DMS79 (cell line): ENCODE results near the gene ROBO1.
"Not testable (repeated sequence)": the region's sequence is repeated elsewhere in the genome, so short reads cannot be mapped to it uniquely, and the experiment has no call there.

ENCODE experiments used
- DNase-seq: peaks from one replicate; lab custom pipeline; 2025; lab: John Stamatoyannopoulos, UW

The ROBO1 gene

DNA sequence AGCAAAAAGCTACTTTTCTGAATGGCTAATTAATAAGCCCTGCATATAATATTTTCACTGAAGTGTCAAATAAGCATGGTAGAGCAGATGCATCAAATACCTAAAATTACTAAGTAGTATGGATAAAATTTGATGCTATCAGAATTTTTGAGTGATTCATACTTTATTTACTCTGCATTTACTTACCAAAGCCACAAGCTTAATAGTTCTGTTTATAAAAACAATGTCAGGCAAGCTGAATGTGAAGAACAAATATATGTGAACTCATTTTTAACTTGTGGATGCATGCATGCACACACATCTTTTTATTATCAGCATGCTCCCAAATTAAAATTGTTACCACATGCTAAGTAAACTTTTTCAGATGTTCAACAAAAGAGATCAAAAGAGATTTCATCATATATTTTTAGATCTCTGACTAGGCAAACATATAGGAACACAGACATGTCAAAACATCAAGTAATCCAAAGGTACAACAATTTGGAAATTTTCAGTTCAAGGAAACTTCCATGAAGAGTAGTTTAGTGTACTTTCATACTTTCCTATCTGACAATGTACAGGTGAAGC lies 969.4 kb downstream of the ROBO1 start:
- no peak for DNase-seq

DNA sequence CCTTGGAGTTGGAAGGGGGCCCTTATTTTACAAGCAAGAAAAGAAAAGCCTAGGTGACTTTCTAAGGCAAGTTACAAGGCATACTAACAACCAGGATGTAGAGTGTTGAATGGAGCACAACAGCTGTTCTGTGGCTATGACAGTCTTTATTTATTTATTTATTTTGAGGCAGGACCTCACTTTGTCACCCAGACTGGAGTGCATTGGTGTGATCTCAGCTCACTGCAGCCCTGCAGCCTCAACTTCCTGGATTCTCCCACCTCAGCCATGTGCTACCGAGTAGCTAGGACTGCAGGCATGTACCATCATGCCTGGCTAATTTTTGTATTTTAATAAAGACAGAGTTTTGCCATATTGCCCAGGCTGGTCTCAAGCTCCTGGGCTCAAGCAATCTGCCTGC lies 973.4 kb downstream of the ROBO1 start:
- no peak for DNase-seq

DNA sequence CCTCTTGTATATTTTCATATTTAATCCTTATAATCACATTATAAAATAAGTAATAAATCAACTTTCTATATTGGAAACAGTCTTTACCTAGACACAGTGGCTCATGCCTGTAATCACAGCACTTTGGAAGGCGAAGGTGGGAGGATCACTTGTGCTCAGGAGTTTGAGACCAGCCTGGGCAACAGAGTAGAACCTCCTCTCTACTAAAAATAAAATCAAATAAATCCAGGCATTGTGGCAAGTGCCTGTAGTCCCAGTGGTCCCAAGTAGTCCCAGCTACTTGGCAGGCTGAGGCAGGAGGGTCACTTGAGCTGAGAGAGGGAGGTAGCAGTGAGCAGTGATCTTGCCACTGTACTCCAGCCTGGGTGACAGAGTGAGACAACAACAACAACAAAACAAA lies 975.1 kb downstream of the ROBO1 start:
- no peak for DNase-seq

GRCh38 chr3:78792212-78792611 lies 975.6 kb downstream of the ROBO1 start:
- no peak for DNase-seq

DNA sequence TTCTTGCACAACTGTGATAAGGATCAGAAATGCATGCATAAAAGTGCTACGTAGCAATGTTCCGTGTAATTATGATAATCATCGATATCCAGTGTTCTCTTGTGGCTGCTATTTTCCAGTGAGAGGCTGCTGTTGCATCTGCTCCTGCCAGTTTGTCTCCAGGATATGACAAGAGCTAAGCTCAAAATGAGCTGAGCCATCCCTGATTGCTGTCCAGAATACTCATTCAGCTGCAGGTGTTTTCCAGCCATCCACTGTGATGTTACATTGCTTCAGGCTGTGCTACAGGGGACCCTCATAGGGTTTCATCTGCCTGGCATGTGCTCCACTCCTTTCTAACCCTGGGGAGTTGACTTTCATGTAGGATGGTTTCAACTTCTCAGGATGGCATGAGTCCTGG lies 976.0 kb downstream of the ROBO1 start:
- DNase-seq, result no peak

DNA sequence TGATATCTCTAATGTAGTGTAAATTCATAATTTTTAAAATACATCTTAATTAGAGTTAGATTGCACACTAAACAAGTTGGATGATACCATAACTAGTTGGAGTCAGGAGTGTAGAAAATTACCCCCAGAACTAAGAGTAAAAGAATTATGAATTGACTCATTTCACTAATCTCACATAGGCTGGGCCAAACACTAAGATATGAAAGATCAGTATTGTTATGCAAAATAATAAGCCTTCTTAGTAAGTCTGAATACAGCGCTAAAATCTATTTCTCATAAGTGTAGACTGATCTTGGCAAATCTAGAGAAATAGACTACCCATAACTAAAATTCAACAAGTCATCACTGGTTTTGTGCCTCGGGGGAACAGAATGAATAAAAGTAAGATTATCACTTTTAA lies 979.0 kb downstream of the ROBO1 start:
- DNase-seq, result no peak

DNA sequence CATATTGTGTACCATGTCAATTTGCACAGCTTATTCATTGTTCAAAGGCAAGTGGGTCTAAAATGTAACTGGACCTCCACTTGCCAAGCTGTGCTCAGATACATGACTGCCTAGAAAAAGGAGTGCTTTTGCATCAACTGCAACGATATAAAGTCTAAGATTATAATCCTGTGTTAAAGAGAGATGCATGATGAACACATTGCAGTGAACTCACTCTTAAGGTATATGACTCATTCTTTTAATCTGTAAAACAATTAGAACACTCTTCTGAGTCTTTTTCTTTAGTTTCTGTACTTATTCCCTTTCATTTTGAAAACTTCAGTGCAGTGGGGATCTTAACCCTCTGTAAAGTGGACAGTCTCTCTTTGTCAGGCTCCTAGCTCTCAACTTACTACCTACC lies 982.8 kb downstream of the ROBO1 start:
- no peak for DNase-seq

DNA sequence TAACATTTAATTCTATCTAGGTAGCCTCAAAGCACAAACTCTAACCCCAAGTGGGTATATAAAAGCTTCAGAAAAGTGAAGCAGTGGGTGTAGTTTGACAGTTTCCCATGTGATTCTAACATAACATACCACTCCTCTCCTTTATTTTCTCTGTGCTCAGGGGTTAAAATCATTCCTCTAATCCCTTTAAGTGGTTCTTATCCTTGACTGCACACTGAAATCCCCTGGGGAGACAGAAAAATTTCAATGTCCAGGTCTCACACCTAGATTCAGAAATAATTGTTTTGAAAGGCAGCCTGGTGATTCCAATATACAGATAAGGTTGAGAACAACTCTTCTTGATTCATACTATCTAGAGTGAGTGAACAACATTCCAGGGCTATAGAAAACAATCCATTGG lies 986.4 kb downstream of the ROBO1 start:
- no peak for DNase-seq

- no peak for DNase-seq
Observed at GRCh38 chr3:78765671-78766485, 1001.9 kb downstream of the ROBO1 start.

GRCh38 chr3:78764634-78765033 lies 1003.2 kb downstream of the ROBO1 start:
- no peak for DNase-seq

GRCh38 chr3:78762121-78762520 lies 1005.7 kb downstream of the ROBO1 start:
- DNase-seq, result no peak

GRCh38 chr3:78761126-78761525 lies 1006.7 kb downstream of the ROBO1 start:
- DNase-seq, result no peak

GRCh38 chr3:78757731-78758130 lies 1010.1 kb downstream of the ROBO1 start:
- DNase-seq, result no peak

DNA sequence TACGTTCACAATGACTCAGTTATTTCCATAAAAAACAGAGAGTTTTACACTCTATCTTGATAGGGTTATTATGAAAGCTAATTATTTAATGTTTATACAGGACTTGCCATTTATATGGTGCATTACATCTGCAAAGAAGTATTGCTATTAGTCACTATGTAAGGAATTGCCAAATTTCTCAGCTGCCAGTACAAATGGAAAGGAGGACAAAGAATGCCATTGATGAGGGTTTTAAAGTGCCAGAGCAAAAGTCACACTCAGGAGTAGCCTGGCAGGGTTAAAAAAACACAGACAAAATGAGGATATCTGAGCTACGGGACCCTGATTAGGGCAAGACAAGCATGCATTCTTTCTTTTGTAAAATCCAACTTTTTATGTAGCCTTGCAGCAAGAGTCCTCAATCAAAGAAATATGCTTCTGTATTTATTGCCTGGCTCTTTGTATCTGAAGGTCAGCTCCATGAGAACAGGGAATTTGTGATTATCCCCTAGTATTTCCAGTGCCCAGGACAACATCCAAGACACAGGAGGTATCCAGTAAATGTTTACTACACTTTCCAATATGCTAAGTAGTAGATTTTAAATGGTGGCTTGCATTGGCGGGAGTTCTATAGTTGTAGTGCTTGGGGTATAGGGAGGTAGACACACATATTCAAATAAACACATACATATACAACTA lies 1013.6 kb downstream of the ROBO1 start:
- no peak for DNase-seq

DNA sequence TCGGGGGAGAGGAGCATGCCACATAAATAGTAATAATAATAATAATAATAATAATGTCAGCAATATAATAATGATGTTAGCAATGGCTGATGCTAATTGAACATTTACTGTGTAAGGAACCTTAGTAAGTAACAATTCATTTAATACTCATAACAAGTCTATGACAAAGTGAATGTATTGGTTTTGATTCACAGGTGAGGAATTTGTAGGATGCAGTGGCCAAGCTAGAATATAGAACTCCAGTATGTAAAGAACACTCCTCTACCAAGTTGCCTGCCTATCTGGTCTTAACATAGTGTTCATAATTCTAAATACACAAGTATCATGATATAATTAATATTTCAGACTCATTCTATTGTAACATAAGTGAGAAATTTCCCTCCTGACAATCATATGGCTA lies 1016.5 kb downstream of the ROBO1 start:
- DNase-seq, result no peak

GRCh38 chr3:78750291-78750690 lies 1017.5 kb downstream of the ROBO1 start:
- not testable (repeated sequence) for DNase-seq

DNA sequence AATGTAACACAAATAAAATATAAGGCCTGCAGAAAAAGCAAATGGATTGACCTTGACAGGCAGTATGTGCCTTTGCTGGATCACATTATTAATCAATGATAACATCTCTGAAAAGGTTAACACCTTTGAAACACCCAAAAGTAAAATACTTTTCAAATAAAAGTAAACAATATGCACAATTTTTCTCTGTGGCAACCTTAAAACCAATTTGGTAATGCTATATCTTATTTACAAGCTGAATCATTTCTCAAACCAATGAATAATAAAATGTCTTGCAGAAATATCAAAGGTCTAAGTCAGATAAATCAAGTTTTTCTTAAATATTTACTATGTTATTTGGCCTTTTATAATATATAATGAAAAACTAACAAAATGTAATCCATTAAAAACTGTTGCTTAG lies 1018.7 kb downstream of the ROBO1 start:
- DNase-seq, result no peak

GRCh38 chr3:78745847-78746246 lies 1022.0 kb downstream of the ROBO1 start:
- DNase-seq, result no peak

GRCh38 chr3:78742491-78742890 lies 1025.3 kb downstream of the ROBO1 start:
- DNase-seq, result no peak

DNA sequence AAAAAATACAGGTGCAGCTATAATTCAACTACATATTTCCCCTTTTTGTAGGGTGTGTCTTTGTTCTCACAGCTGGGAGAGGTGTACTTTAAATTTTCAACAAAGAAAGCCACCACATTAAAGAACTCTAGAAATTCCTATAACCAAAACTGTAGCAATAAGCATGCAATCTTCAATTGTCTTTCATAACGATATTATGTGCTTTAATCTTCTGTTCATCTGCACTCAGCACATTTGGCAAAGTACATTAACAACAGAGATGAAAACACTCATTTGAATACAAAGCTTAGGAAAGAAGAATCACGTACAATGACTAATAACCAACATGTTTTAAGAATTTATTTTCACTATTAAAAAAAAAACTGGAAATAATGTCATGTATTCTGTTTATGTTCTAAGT lies 1025.8 kb downstream of the ROBO1 start:
- DNase-seq, result no peak

- no peak for DNase-seq
Observed at GRCh38 chr3:78741066-78741645, 1026.6 kb downstream of the ROBO1 start.

- DNase-seq, result no peak
Observed at GRCh38 chr3:78738833-78739232, 1029.0 kb downstream of the ROBO1 start.

- DNase-seq, result no peak
Observed at GRCh38 chr3:78737988-78738387, 1029.8 kb downstream of the ROBO1 start.
